ENCODE results near the gene RPA3.
A peak's percentile ranks its signal among the peaks of the same experiment; 100 is the strongest.
"Not testable (repeated sequence)": the region's sequence is repeated elsewhere in the genome, so short reads cannot be mapped to it uniquely, and the experiment has no call there.

RPA3 gene

GRCh38 chr7:7694542-7694941 is 23.9 kb downstream of the RPA3 start:
- DNase-seq (ENCODE audit: low read depth in 3 of 3): no peak

GRCh38 chr7:7693881-7694280 is 24.5 kb downstream of the RPA3 start:
- DNase-seq (ENCODE audit: low read depth in 3 of 3): no peak

- DNase-seq (ENCODE audit: low read depth in 3 of 3): no peak
Observed at GRCh38 chr7:7688956-7689355, 29.5 kb downstream of the RPA3 start.

GRCh38 chr7:7688310-7688709 is 30.1 kb downstream of the RPA3 start:
- no peak for DNase-seq (ENCODE audit: low read depth in 3 of 3)

- DNase-seq (ENCODE audit: low read depth in 3 of 3): no peak
Observed at GRCh38 chr7:7687800-7688199, 30.6 kb downstream of the RPA3 start.

- DNase-seq (ENCODE audit: low read depth in 3 of 3): no peak
Observed at GRCh38 chr7:7686811-7687508, 31.4 kb downstream of the RPA3 start.

- DNase-seq (ENCODE audit: low read depth in 3 of 3): no peak
Observed at GRCh38 chr7:7682861-7683260, 35.5 kb downstream of the RPA3 start.

GRCh38 chr7:7681936-7682329 is 36.5 kb downstream of the RPA3 start:
- no peak for DNase-seq (ENCODE audit: low read depth in 3 of 3)

GRCh38 chr7:7681191-7681935 is 37.0 kb downstream of the RPA3 start:
- DNase-seq (ENCODE audit: low read depth in 3 of 3): peak in 1 of 3 donors; percentile 30

GRCh38 chr7:7679640-7680039 is 38.8 kb downstream of the RPA3 start:
- not testable (repeated sequence) for DNase-seq (ENCODE audit: low read depth in 3 of 3)

- no peak for DNase-seq (ENCODE audit: low read depth in 3 of 3)
Observed at GRCh38 chr7:7675686-7676085, 42.7 kb downstream of the RPA3 start.

GRCh38 chr7:7673240-7673550 is 45.2 kb downstream of the RPA3 start:
- no peak for DNase-seq (ENCODE audit: low read depth in 3 of 3)

- DNase-seq (ENCODE audit: low read depth in 3 of 3): peak in 2 of 3 donors; percentile 9 to 18
Observed at GRCh38 chr7:7672545-7673239, 45.7 kb downstream of the RPA3 start.

GRCh38 chr7:7671361-7671760 is 47.0 kb downstream of the RPA3 start:
- no peak for DNase-seq (ENCODE audit: low read depth in 3 of 3)

GRCh38 chr7:7670490-7670889 is 47.9 kb downstream of the RPA3 start:
- DNase-seq (ENCODE audit: low read depth in 3 of 3): no peak

- DNase-seq (ENCODE audit: low read depth in 3 of 3): no peak
Observed at GRCh38 chr7:7668706-7669105, 49.7 kb downstream of the RPA3 start.

GRCh38 chr7:7667187-7667586 is 51.2 kb downstream of the RPA3 start:
- DNase-seq (ENCODE audit: low read depth in 3 of 3): no peak

GRCh38 chr7:7665031-7665430 is 53.4 kb downstream of the RPA3 start:
- DNase-seq (ENCODE audit: low read depth in 3 of 3): no peak

- no peak for DNase-seq (ENCODE audit: low read depth in 3 of 3)
Observed at GRCh38 chr7:7664291-7664690, 54.1 kb downstream of the RPA3 start.

- no peak for DNase-seq (ENCODE audit: low read depth in 3 of 3)
Observed at GRCh38 chr7:7662527-7662926, 55.9 kb downstream of the RPA3 start.

GRCh38 chr7:7656459-7656858 is 61.9 kb downstream of the RPA3 start:
- DNase-seq (ENCODE audit: low read depth in 3 of 3): not testable (repeated sequence)

- no peak for DNase-seq (ENCODE audit: low read depth in 3 of 3)
Observed at GRCh38 chr7:7654964-7655715, 63.3 kb downstream of the RPA3 start.
